Naive thymus-derived CD4-positive, alpha-beta T cell (primary cell): Measurements from ENCODE around the gene FHIT. TPM values are rescaled to one million over a fixed set of nuclear protein-coding genes. Genes with fewer than 3 reads are reported as not detected.

Source experiments
- ATAC-seq: fragments of 150-1000 bp; cut with Tn5 transposase; 2 replicates; pipeline ENCODE4 v1.10.0; 2021; ENCODE audit warnings: mild to moderate bottlenecking, moderate library complexity
- CTCF ChIA-PET: fragments of 350-600 bp; sonication (Branson Sonifier 250); formaldehyde crosslinking; loops from one replicate; lab custom pipeline; 2021; ENCODE audit warnings: antibody characterized with exemption; lab: Charles Lee
- POLR2A ChIA-PET: fragments of 350-600 bp; sonication (Branson Sonifier 250); formaldehyde crosslinking; loops from one replicate; lab custom pipeline; 2021; ENCODE audit warnings: antibody characterized with exemption, inconsistent platforms; lab: Charles Lee
- DNase-seq, 9 donors: peaks; one replicate each; pipeline versions ENCODE4 v3.0.0 to v3.0.0-alpha.2; 2020 to 2022; ENCODE audit warnings: mixed read lengths in 1 of 9
- H3K27ac ChIP-seq: one replicate; pipeline ENCODE4 v1.7.0; 2013; ENCODE audit warnings: mild to moderate bottlenecking, low read depth, low read length, moderate library complexity
- H3K27me3 ChIP-seq, 2 donors: one replicate each; pipeline ENCODE4 v1.7.0; 2013; ENCODE audit warnings: low read length in 2 of 2, mild to moderate bottlenecking in 2 of 2, moderate library complexity in 2 of 2; ENCODE audit not compliant: control insufficient read depth in 2 of 2, insufficient read depth in 2 of 2
- H3K36me3 ChIP-seq, 3 experiments: 1 replicate in 2 of 3; 2 replicates in 1 of 3; pipeline ENCODE4 v1.7.0; 2013; ENCODE audit warnings: low read length in 3 of 3, mild to moderate bottlenecking in 3 of 3, moderate library complexity in 1 of 3; ENCODE audit not compliant: insufficient read depth in 3 of 3, control insufficient read depth in 2 of 3
- H3K4me1 ChIP-seq, 2 donors: one replicate each; pipeline ENCODE4 v1.7.0; 2013; ENCODE audit warnings: low read length in 2 of 2, mild to moderate bottlenecking in 2 of 2, moderate library complexity in 1 of 2; ENCODE audit not compliant: control insufficient read depth in 2 of 2, insufficient read depth in 2 of 2
- H3K4me3 ChIP-seq: 2 replicates; pipeline ENCODE4 v1.7.0; 2013; ENCODE audit warnings: mild to moderate bottlenecking, low read length
- H3K9me3 ChIP-seq, 3 experiments: 1 replicate in 2 of 3; 2 replicates in 1 of 3; pipeline ENCODE4 v1.7.0; 2013; ENCODE audit warnings: low read length in 3 of 3; ENCODE audit not compliant: control insufficient read depth in 2 of 3
- H3K27ac Mint-ChIP-seq, 9 donors: one replicate each; pipeline ENCODE4 v1.8.0; 2020 to 2022; ENCODE audit warnings: mixed read lengths in 9 of 9, mild to moderate bottlenecking in 8 of 9, moderate library complexity in 5 of 9, inconsistent platforms in 2 of 9
- H3K27me3 Mint-ChIP-seq, 5 donors: one replicate each; pipeline ENCODE4 v1.8.0; 2021 to 2022; ENCODE audit warnings: mixed read lengths in 5 of 5, mild to moderate bottlenecking in 1 of 5
- H3K36me3 Mint-ChIP-seq, 5 donors: one replicate each; pipeline ENCODE4 v1.8.0; 2020 to 2022; ENCODE audit warnings: mixed read lengths in 5 of 5, mild to moderate bottlenecking in 3 of 5, inconsistent platforms in 1 of 5
- H3K4me1 Mint-ChIP-seq, 7 donors: one replicate each; pipeline ENCODE4 v1.8.0; 2020 to 2022; ENCODE audit warnings: mixed read lengths in 7 of 7, mild to moderate bottlenecking in 3 of 7, inconsistent platforms in 1 of 7
- H3K4me3 Mint-ChIP-seq, 10 donors: one replicate each; pipeline ENCODE4 v1.8.0; 2020 to 2022; ENCODE audit warnings: mild to moderate bottlenecking in 10 of 10, mixed read lengths in 10 of 10, moderate library complexity in 6 of 10, inconsistent platforms in 2 of 10
- H3K9me3 Mint-ChIP-seq, 11 donors: one replicate each; pipeline ENCODE4 v1.8.0; 2020 to 2022; ENCODE audit warnings: mixed read lengths in 11 of 11, mild to moderate bottlenecking in 4 of 11, inconsistent platforms in 1 of 11, moderate library complexity in 1 of 11
- intact Hi-C, 2 donors: fragments of 100-400 bp; cut with micrococcal nuclease; formaldehyde crosslinking; loops; one replicate each; pipeline ENCODE4 v1.15.1; 2023
- polyA plus RNA-seq, 2 donors: library from polyadenylated mRNA; unstranded; fragments of 300-500 nt; fragmentation: Illumina TruSeq; gene quantifications; one replicate each; pipeline ENCODE4 v1.2.3, GENCODE V29; 2021
- total RNA-seq, 6 experiments: library from RNA in 5 of 6; stranded (reverse) in 5 of 6; gene quantifications; 1 replicate in 5 of 6; 2 replicates in 1 of 6; pipeline ENCODE4 v1.2.3 and lab custom pipeline; 2021 to 2026

Gene FHIT
- total and polyA plus RNA-seq, 7 experiments from 2014 or later = 51.2 to 230 (median 152) TPM

- Mint-ChIP-seq H3K9me3 (peaks cover 0 to 8% (median 0%) of the 10 kb centered on the region in 11 donors), H3K4me3 (peak overlapping the region in 1 of 10 donors; percentile 4), H3K27ac (peak overlapping the region in 2 of 9 donors; percentile 5 to 22), H3K36me3 (peaks cover 0 to 41% (median 15%) of the 10 kb centered on the region in 5 donors), H3K27me3 (no peaks in the 10 kb centered on the region), H3K4me1 (peaks cover 47 to 92% (median 82%) of the 10 kb centered on the region in 7 donors)
- DNase-seq (no peak), ATAC-seq (no peak)
- ChIA-PET POLR2A (interaction anchor here (0.6 kb wide), 1 partner anchor 76 kb away, joined by 3 read pairs; no protein-coding TSS in a partner anchor), CTCF (no interaction called here)
- intact Hi-C loops = loop anchor here in 1 of 2 donors (10.0 kb wide), 1 partner anchor 78 kb away; no protein-coding TSS in a partner anchor
- H3K27me3 ChIP-seq = no peaks in the 10 kb centered on the region
- H3K9me3 ChIP-seq = no peaks in the 10 kb centered on the region
- H3K4me1 ChIP-seq = peaks cover 15 to 28% of the 10 kb centered on the region in 2 donors
- H3K4me3 ChIP-seq = no peak overlapping the region
- no peak overlapping the region for H3K27ac ChIP-seq
- no peaks in the 10 kb centered on the region for H3K36me3 ChIP-seq
Measured at GRCh38 chr3:59777066-59777465, 1474.2 kb downstream of the FHIT start.

- ATAC-seq (no peak), DNase-seq (no peak)
- Histone ChIP-seq H3K36me3 (no peaks in the 10 kb centered on the region), H3K4me3 (no peak overlapping the region), H3K4me1 (peaks cover 19 to 40% of the 10 kb centered on the region in 2 donors), H3K9me3 (no peaks in the 10 kb centered on the region), H3K27me3 (no peaks in the 10 kb centered on the region), H3K27ac (no peak overlapping the region)
- Mint-ChIP-seq H3K27me3 (no peaks in the 10 kb centered on the region), H3K4me3 (no peak overlapping the region), H3K9me3 (peaks cover 0 to 7% (median 0%) of the 10 kb centered on the region in 11 donors), H3K36me3 (peaks cover 2 to 36% (median 18%) of the 10 kb centered on the region in 5 donors), H3K4me1 (peaks cover 52 to 98% (median 91%) of the 10 kb centered on the region in 7 donors), H3K27ac (peak overlapping the region in 1 of 9 donors; percentile 57)
- CTCF ChIA-PET = interaction anchor here (0.7 kb wide), 1 partner anchor 204 kb away, joined by 3 read pairs; no protein-coding TSS in a partner anchor
- POLR2A ChIA-PET = interaction anchor here (0.7 kb wide), 1 partner anchor 863 kb away, joined by 4 read pairs; no protein-coding TSS in a partner anchor
- intact Hi-C loops = loop anchor here in 1 of 2 donors (10.0 kb wide), 1 partner anchor 79 kb away; no protein-coding TSS in a partner anchor
Measured at GRCh38 chr3:59775761-59776325, 1475.4 kb downstream of the FHIT start.

GRCh38 chr3:59775106-59775505 is 1476.1 kb downstream of the FHIT start:
- H3K27ac ChIP-seq = no peak overlapping the region
- H3K27me3 ChIP-seq = no peaks in the 10 kb centered on the region
- ATAC-seq (no peak), DNase-seq (no peak)
- Mint-ChIP-seq H3K4me1 (peaks cover 52 to 100% (median 95%) of the 10 kb centered on the region in 7 donors), H3K27ac (no peak overlapping the region), H3K9me3 (peaks cover 0 to 5% (median 0%) of the 10 kb centered on the region in 11 donors), H3K27me3 (no peaks in the 10 kb centered on the region), H3K36me3 (peaks cover 6 to 35% (median 13%) of the 10 kb centered on the region in 5 donors), H3K4me3 (no peak overlapping the region)
- H3K4me1 ChIP-seq = peaks cover 19 to 42% of the 10 kb centered on the region in 2 donors
- H3K36me3 ChIP-seq = no peaks in the 10 kb centered on the region
- ChIA-PET CTCF (no interaction called here), POLR2A (interaction anchor here (0.7 kb wide), 1 partner anchor 864 kb away, joined by 4 read pairs; no protein-coding TSS in a partner anchor)
- intact Hi-C loops = loop anchor here in 1 of 2 donors (10.0 kb wide), 1 partner anchor 80 kb away; no protein-coding TSS in a partner anchor
- no peaks in the 10 kb centered on the region for H3K9me3 ChIP-seq
- no peak overlapping the region for H3K4me3 ChIP-seq

GRCh38 chr3:59774634-59775033 is 1476.6 kb downstream of the FHIT start:
- peaks cover 52 to 96% (median 93%) of the 10 kb centered on the region in 7 donors for H3K4me1 Mint-ChIP-seq
- Histone ChIP-seq H3K4me1 (peaks cover 19 to 42% of the 10 kb centered on the region in 2 donors), H3K9me3 (no peaks in the 10 kb centered on the region), H3K27me3 (no peaks in the 10 kb centered on the region), H3K27ac (no peak overlapping the region), H3K36me3 (no peaks in the 10 kb centered on the region), H3K4me3 (no peak overlapping the region)
- peaks cover 6 to 35% (median 12%) of the 10 kb centered on the region in 5 donors for H3K36me3 Mint-ChIP-seq
- intact Hi-C loops = loop anchor here (5.0 to 10.0 kb wide), 4 partner anchors 62 to 308 kb away; no protein-coding TSS in a partner anchor
- H3K9me3 Mint-ChIP-seq = peaks cover 0 to 3% (median 0%) of the 10 kb centered on the region in 11 donors
- ChIA-PET POLR2A (no interaction called here), CTCF (no interaction called here)
- DNase-seq (no peak), ATAC-seq (no peak)
- H3K4me3 Mint-ChIP-seq = peak overlapping the region in 6 of 10 donors; percentile 4 to 73 (median 24)
- H3K27me3 Mint-ChIP-seq = no peaks in the 10 kb centered on the region
- no peak overlapping the region for H3K27ac Mint-ChIP-seq

GRCh38 chr3:59774000-59774399 is 1477.3 kb downstream of the FHIT start:
- POLR2A ChIA-PET = interaction anchor here (0.6 kb wide), 1 partner anchor 250 kb away, joined by 3 read pairs; no protein-coding TSS in a partner anchor
- Mint-ChIP-seq H3K4me3 (peak overlapping the region in 5 of 10 donors; percentile 5 to 77 (median 47)), H3K27me3 (no peaks in the 10 kb centered on the region), H3K4me1 (peaks cover 52 to 93% (median 89%) of the 10 kb centered on the region in 7 donors), H3K27ac (peak overlapping the region in 1 of 9 donors; percentile 6), H3K36me3 (peaks cover 5 to 29% (median 7%) of the 10 kb centered on the region in 5 donors), H3K9me3 (peaks cover 0 to 2% (median 0%) of the 10 kb centered on the region in 11 donors)
- peaks cover 0 to 5% (median 0%) of the 10 kb centered on the region in 3 experiments for H3K36me3 ChIP-seq
- H3K9me3 ChIP-seq = no peaks in the 10 kb centered on the region
- H3K4me1 ChIP-seq = peaks cover 19 to 42% of the 10 kb centered on the region in 2 donors
- intact Hi-C loops = loop anchor here (2.0 to 10.0 kb wide), 7 partner anchors 17 to 308 kb away; no protein-coding TSS in a partner anchor
- H3K27ac ChIP-seq = no peak overlapping the region
- DNase-seq (no peak), ATAC-seq (no peak)
- CTCF ChIA-PET = interaction anchor here (0.6 to 1.6 kb wide), 2 partner anchors 14 to 84 kb away, joined by 5 to 7 read pairs; no protein-coding TSS in a partner anchor
- H3K27me3 ChIP-seq = no peaks in the 10 kb centered on the region
- H3K4me3 ChIP-seq = no peak overlapping the region
